Nephron (organoid): Measurements from ENCODE around the gene TMC2.

ENCODE experiments used
- H3K27ac Mint-ChIP-seq, 3 experiments: 2 replicates each; pipeline ENCODE4 v1.8.0; 2020; ENCODE audit warnings: mixed read lengths in 3 of 3, mild to moderate bottlenecking in 2 of 3, moderate library complexity in 1 of 3
- H3K27me3 Mint-ChIP-seq: 2 replicates; pipeline ENCODE4 v1.8.0; 2021; ENCODE audit warnings: low read depth, mild to moderate bottlenecking, moderate library complexity, mixed read lengths
- H3K36me3 Mint-ChIP-seq: 2 replicates; pipeline ENCODE4 v1.8.0; 2020; ENCODE audit warnings: low read depth, mixed read lengths
- H3K4me1 Mint-ChIP-seq: 2 replicates; pipeline ENCODE4 v1.8.0; 2020; ENCODE audit warnings: mixed read lengths
- H3K4me3 Mint-ChIP-seq, 3 experiments: 2 replicates each; pipeline ENCODE4 v1.8.0; 2020; ENCODE audit warnings: mild to moderate bottlenecking in 3 of 3, mixed read lengths in 3 of 3, moderate library complexity in 2 of 3
- H3K9me3 Mint-ChIP-seq: 2 replicates; pipeline ENCODE4 v1.8.0; 2020; ENCODE audit warnings: mixed read lengths
- CTCF ChIP-seq, 3 experiments: fragments of 200-600 bp; sonication (generic); IDR thresholded peaks; one replicate each; pipeline ENCODE4 v1.5.0; 2021; ENCODE audit warnings: antibody characterized with exemption in 3 of 3; ENCODE audit not compliant: unreplicated experiment in 3 of 3

The TMC2 gene

GRCh38 chr20:2509468-2509781, 26.9 kb upstream of the TMC2 start:
- H3K4me1 Mint-ChIP-seq: peaks cover 12% of the 10 kb centered on the region
- peaks cover 23% of the 10 kb centered on the region for H3K27me3 Mint-ChIP-seq
- no peak for TF ChIP-seq CTCF (IDR thresholded peaks at IDR 0.05; ENCODE audit: unreplicated experiment in 3 of 3)
- H3K9me3 Mint-ChIP-seq: peaks cover 4% of the 10 kb centered on the region
- peak overlapping the region; percentile 94 to 99 (median 97) for H3K27ac Mint-ChIP-seq
- peak overlapping the region; percentile 95 to 100 (median 99) for H3K4me3 Mint-ChIP-seq
- peaks cover 9% of the 10 kb centered on the region for H3K36me3 Mint-ChIP-seq

- Mint-ChIP-seq H3K27me3 (peaks cover 26% of the 10 kb centered on the region), H3K36me3 (peaks cover 6% of the 10 kb centered on the region), H3K9me3 (peaks cover 2% of the 10 kb centered on the region), H3K4me1 (peaks cover 12% of the 10 kb centered on the region), H3K4me3 (peak overlapping the region; percentile 53 to 99 (median 76)), H3K27ac (peak overlapping the region in 2 of 3 experiments; percentile 2 to 18)
- TF ChIP-seq CTCF (IDR thresholded peaks at IDR 0.05; ENCODE audit: unreplicated experiment in 3 of 3): no peak
Measured at GRCh38 chr20:2509794-2510193, 26.6 kb upstream of the TMC2 start.

- Mint-ChIP-seq H3K27ac (no peak overlapping the region), H3K27me3 (peaks cover 27% of the 10 kb centered on the region), H3K36me3 (no peaks in the 10 kb centered on the region), H3K4me1 (no peaks in the 10 kb centered on the region), H3K9me3 (no peaks in the 10 kb centered on the region), H3K4me3 (no peak overlapping the region)
- TF ChIP-seq CTCF (IDR thresholded peaks at IDR 0.05; ENCODE audit: unreplicated experiment in 3 of 3): no peak
Measured at GRCh38 chr20:2515203-2515602, 21.2 kb upstream of the TMC2 start.

- Mint-ChIP-seq H3K27ac (no peak overlapping the region), H3K4me1 (peaks cover under 1% of the 10 kb centered on the region), H3K36me3 (no peaks in the 10 kb centered on the region), H3K4me3 (no peak overlapping the region), H3K27me3 (peaks cover 21% of the 10 kb centered on the region), H3K9me3 (no peaks in the 10 kb centered on the region)
- TF ChIP-seq CTCF (IDR thresholded peaks at IDR 0.05; ENCODE audit: unreplicated experiment in 3 of 3): no peak
Measured at GRCh38 chr20:2516399-2516798, 20.0 kb upstream of the TMC2 start.

GRCh38 chr20:2518096-2518495, 18.3 kb upstream of the TMC2 start:
- no peaks in the 10 kb centered on the region for H3K36me3 Mint-ChIP-seq
- H3K4me1 Mint-ChIP-seq: peaks cover 3% of the 10 kb centered on the region
- no peaks in the 10 kb centered on the region for H3K9me3 Mint-ChIP-seq
- H3K27ac Mint-ChIP-seq: no peak overlapping the region
- no peak for TF ChIP-seq CTCF (IDR thresholded peaks at IDR 0.05; ENCODE audit: unreplicated experiment in 3 of 3)
- peaks cover 25% of the 10 kb centered on the region for H3K27me3 Mint-ChIP-seq
- no peak overlapping the region for H3K4me3 Mint-ChIP-seq

GRCh38 chr20:2518558-2518957, 17.8 kb upstream of the TMC2 start:
- TF ChIP-seq CTCF (IDR thresholded peaks at IDR 0.05; ENCODE audit: unreplicated experiment in 3 of 3): no peak
- Mint-ChIP-seq H3K4me3 (no peak overlapping the region), H3K36me3 (no peaks in the 10 kb centered on the region), H3K9me3 (no peaks in the 10 kb centered on the region), H3K4me1 (peaks cover 3% of the 10 kb centered on the region), H3K27me3 (peaks cover 22% of the 10 kb centered on the region), H3K27ac (no peak overlapping the region)
